Esophagus muscularis mucosa (tissue), 4 donors: ENCODE results near the gene FAM227A. TPM values are rescaled to one million over a fixed set of nuclear protein-coding genes. Genes with fewer than 3 reads are reported as not detected.

ENCODE experiments used
- DNase-seq: peaks from one replicate; pipeline ENCODE4 v3.0.0-alpha.2; 2017; ENCODE audit errors: extremely low spot score
- H3K27ac ChIP-seq, 4 donors: fragments of 200-600 bp; sonication (generic); replicated peaks in 1 of 4; 1 replicate in 3 of 4; 2 replicates in 1 of 4; pipeline ENCODE4 v1.5.1; 2016 to 2019; ENCODE audit warnings: mild to moderate bottlenecking in 1 of 4
- H3K27me3 ChIP-seq, 4 donors: fragments of 200-600 bp; sonication (generic); one replicate each; pipeline versions ENCODE4 v1.5.1 to v1.6.0; 2016 to 2019
- H3K36me3 ChIP-seq, 4 donors: fragments of 200-600 bp; sonication (generic); one replicate each; pipeline ENCODE4 v1.5.1; 2016 to 2019
- H3K4me1 ChIP-seq, 4 donors: fragments of 200-600 bp; sonication (generic); one replicate each; pipeline ENCODE4 v1.5.1; 2016 to 2019
- H3K4me3 ChIP-seq, 4 donors: fragments of 200-600 bp; sonication (generic); 1 replicate in 2 of 4; 2 replicates in 2 of 4; pipeline ENCODE4 v1.5.1; 2016 to 2019; ENCODE audit warnings: mild to moderate bottlenecking in 4 of 4, moderate library complexity in 1 of 4
- H3K9me3 ChIP-seq, 4 donors: fragments of 200-600 bp; sonication (generic); 1 replicate in 3 of 4; 2 replicates in 1 of 4; pipeline ENCODE4 v1.5.1; 2016 to 2019
- CTCF ChIP-seq, 3 experiments: fragments of 200-600 bp in 2 of 3; fragments of 450-650 bp in 1 of 3; sonication (generic) in 2 of 3; IDR thresholded peaks; one replicate each; pipeline ENCODE4 v1.5.1; 2017 to 2019; ENCODE audit warnings: antibody characterized with exemption in 3 of 3, mild to moderate bottlenecking in 2 of 3, moderate library complexity in 1 of 3
- EP300 ChIP-seq: sonication (generic); formaldehyde crosslinking; IDR thresholded peaks from one replicate; pipeline ENCODE4 v1.6.1; 2017; ENCODE audit warnings: antibody characterized with exemption
- POLR2A ChIP-seq: fragments of 450-650 bp; IDR thresholded peaks from one replicate; pipeline ENCODE4 v1.6.1; 2017; ENCODE audit warnings: antibody characterized with exemption, moderate library complexity, mild to moderate bottlenecking, low read depth
- POLR2AphosphoS5 ChIP-seq, 2 donors: sonication (generic); formaldehyde crosslinking; IDR thresholded peaks; one replicate each; pipeline ENCODE4 v1.6.1; 2017; ENCODE audit warnings: antibody characterized with exemption in 2 of 2
- WGBS: methylation state at CpG from one replicate; pipeline ENCODE4 v1.1.5; 2018; 5-methylcytosine and 5-hydroxymethylcytosine counted together
- intact Hi-C: fragments of 100-400 bp; cut with DNase I; formaldehyde crosslinking; loops from one replicate; pipeline ENCODE4 v1.15.1; 2023
- total RNA-seq, 4 donors: library from RNA; depleted of rRNA; stranded (reverse); fragments of >200 nt; gene quantifications; one replicate each; pipeline versions ENCODE4 v1.1.0 to v1.2.1, GENCODE V29; 2016

The FAM227A gene
- 1 to 10 TPM in 1 of 4 donors, under 1 TPM in 3; 0.33 to 2.9 (median 0.86) TPM for total RNA-seq

- Histone ChIP-seq H3K9me3 (no peaks in the 10 kb centered on the region), H3K27ac (peak within 1 kb of the TSS; percentile 85 to 90 (median 89)), H3K27me3 (no peaks in the 10 kb centered on the region), H3K4me3 (peak within 1 kb of the TSS; percentile 83 to 96 (median 88)), H3K36me3 (peaks cover 0 to 10% (median 7%) of the 10 kb centered on the region in 4 donors), H3K4me1 (peaks cover 16 to 30% (median 22%) of the 10 kb centered on the region in 4 donors)
- intact Hi-C loops = no loop called here
- WGBS = 0% methylated on average over 8 of the region's 66 CpGs
- no peak for TF ChIP-seq POLR2A
- peak; percentile 83 to 84 for TF ChIP-seq POLR2AphosphoS5 (IDR thresholded peaks at IDR 0.05)
- DNase-seq = peak; percentile 97
Observed at GRCh38 chr22:38656256-38657044, at the start of gene FAM227A, which contains the start of gene CBY1. FAM227A (minus strand) TSS chr22:38656392; CDS start chr22:38650168, 6,224 bp downstream. CBY1 (plus strand) TSS chr22:38656638; CDS start chr22:38668055, 11,417 bp downstream.

- peak; percentile 100 for DNase-seq
- Histone ChIP-seq H3K9me3 (no peaks in the 10 kb centered on the region), H3K4me1 (peaks cover 28 to 55% (median 45%) of the 10 kb centered on the region in 4 donors), H3K27me3 (no peaks in the 10 kb centered on the region), H3K36me3 (peaks cover 0 to 12% (median 10%) of the 10 kb centered on the region in 4 donors), H3K27ac (peak within 1 kb of the TSS; percentile 97 to 100 (median 98)), H3K4me3 (peak within 1 kb of the TSS; percentile 82 to 100 (median 87))
- intact Hi-C loops = loop anchor here (2.0 kb wide), 1 partner anchor 49 kb away; the partner anchor contains the start of gene SUN2
- under 1% methylated on average over 31 of the region's 55 CpGs for WGBS
- TF ChIP-seq POLR2AphosphoS5 (IDR thresholded peaks at IDR 0.05) (peak; percentile 87 to 94), POLR2A (peak; percentile 91), CTCF (IDR thresholded peaks at IDR 0.05) (peak in 2 of 3 experiments; percentile 12 to 17), EP300 (no peak)
Observed at GRCh38 chr22:38705235-38706100, 49.3 kb upstream of the FAM227A start, which contains the start of gene GTPBP1. GTPBP1 (plus strand) TSS chr22:38705944; CDS start chr22:38705956, 12 bp downstream.

- Histone ChIP-seq H3K4me1 (peaks cover 28 to 55% (median 47%) of the 10 kb centered on the region in 4 donors), H3K9me3 (no peaks in the 10 kb centered on the region), H3K36me3 (peaks cover 0 to 6% (median 6%) of the 10 kb centered on the region in 4 donors), H3K27me3 (no peaks in the 10 kb centered on the region), H3K4me3 (peak overlapping the region; percentile 36 to 89 (median 46)), H3K27ac (peak overlapping the region; percentile 76 to 100 (median 84))
- 14% methylated on average over 10 of the region's 10 CpGs for WGBS
- TF ChIP-seq POLR2A (no peak), POLR2AphosphoS5 (IDR thresholded peaks at IDR 0.05) (no peak)
- intact Hi-C loops = no loop called here
- DNase-seq = no peak
Observed at GRCh38 chr22:38704654-38705234, 48.6 kb upstream of the FAM227A start.

- 0% methylated on average over 15 of the region's 94 CpGs for WGBS
- peak; percentile 97 for TF ChIP-seq POLR2A
- peak; percentile 93 for TF ChIP-seq EP300
- peak; percentile 99 to 100 for TF ChIP-seq POLR2AphosphoS5 (IDR thresholded peaks at IDR 0.05)
- TF ChIP-seq CTCF (IDR thresholded peaks at IDR 0.05) = peak in 1 of 3 experiments; percentile 17
- DNase-seq = peak; percentile 98
- Histone ChIP-seq H3K4me3 (peak within 1 kb of the TSS; percentile 71 to 95 (median 84)), H3K4me1 (peaks cover 43 to 60% (median 54%) of the 10 kb centered on the region in 4 donors), H3K27ac (peak within 1 kb of the TSS; percentile 96 to 99 (median 98)), H3K9me3 (no peaks in the 10 kb centered on the region), H3K36me3 (no peaks in the 10 kb centered on the region), H3K27me3 (no peaks in the 10 kb centered on the region)
- intact Hi-C loops = no loop called here
Observed at GRCh38 chr22:38700789-38701628, 44.8 kb upstream of the FAM227A start, which contains the start of gene JOSD1. JOSD1 (minus strand) TSS chr22:38700943; CDS start chr22:38699987, 956 bp downstream.
